Hepatocyte (in vitro differentiated cells): ENCODE data around the gene KIF26B. TPM values are rescaled to one million over a fixed set of nuclear protein-coding genes. Genes with fewer than 3 reads are reported as not detected.

Source experiments
- DNase-seq: peaks from one replicate; pipeline ENCODE4 v3.0.0-alpha.2; 2016; ENCODE audit warnings: low spot score
- H2AFZ ChIP-seq: fragments of 200-600 bp; sonication (generic); 2 replicates; pipeline ENCODE4 v1.6.0; 2016; ENCODE audit warnings: antibody characterized with exemption, mild to moderate bottlenecking
- H3K27ac ChIP-seq: fragments of 200-600 bp; sonication (generic); 2 replicates; pipeline ENCODE4 v1.5.1; 2016; ENCODE audit warnings: mild to moderate bottlenecking
- H3K27me3 ChIP-seq: fragments of 200-600 bp; sonication (generic); 2 replicates; pipeline ENCODE4 v1.6.1; 2016
- H3K36me3 ChIP-seq: fragments of 200-600 bp; sonication (generic); replicated peaks from 2 replicates; pipeline ENCODE4 v1.5.1; 2016; ENCODE audit warnings: low read depth; ENCODE audit not compliant: insufficient read depth
- H3K4me1 ChIP-seq: fragments of 200-600 bp; sonication (generic); 2 replicates; pipeline ENCODE4 v1.5.1; 2016; ENCODE audit warnings: mild to moderate bottlenecking, moderate library complexity; ENCODE audit not compliant: insufficient read depth
- H3K4me2 ChIP-seq: fragments of 200-600 bp; sonication (generic); 2 replicates; pipeline ENCODE4 v1.6.0; 2016
- H3K4me3 ChIP-seq: fragments of 200-600 bp; sonication (generic); 2 replicates; pipeline ENCODE4 v1.5.1; 2016; ENCODE audit warnings: mild to moderate bottlenecking
- H3K79me2 ChIP-seq: fragments of 200-600 bp; sonication (generic); 2 replicates; pipeline ENCODE4 v1.6.0; 2017; ENCODE audit warnings: mild to moderate bottlenecking
- H3K9me2 ChIP-seq: fragments of 200-600 bp; sonication (generic); replicated peaks from 2 replicates; pipeline ENCODE4 v1.6.0; 2017; ENCODE audit warnings: mild to moderate bottlenecking; ENCODE audit not compliant: insufficient read depth
- H3K9me3 ChIP-seq: fragments of 200-600 bp; sonication (generic); 2 replicates; pipeline ENCODE4 v1.5.1; 2016; ENCODE audit warnings: low read depth, mild to moderate bottlenecking
- H4K20me1 ChIP-seq: fragments of 200-600 bp; sonication (generic); 2 replicates; pipeline ENCODE4 v1.6.0; 2016; ENCODE audit warnings: mild to moderate bottlenecking; ENCODE audit not compliant: insufficient read depth, poor library complexity, severe bottlenecking
- EZH2 ChIP-seq: fragments of 200-600 bp; sonication (generic); IDR thresholded peaks from 2 replicates; pipeline ENCODE4 v1.6.1; 2016; ENCODE audit warnings: antibody characterized with exemption, mild to moderate bottlenecking, borderline replicate concordance
- EZH2phosphoT487 ChIP-seq: fragments of 200-600 bp; sonication (generic); IDR thresholded peaks from one replicate; pipeline ENCODE4 v1.6.1; 2018; ENCODE audit warnings: antibody characterized with exemption, mild to moderate bottlenecking, low read depth, moderate library complexity; ENCODE audit not compliant: unreplicated experiment, severe bottlenecking
- WGBS: methylation state at CpG from one replicate; pipeline ENCODE4 v1.1.6; 2016; ENCODE audit warnings: low lambda C conversion rate; ENCODE audit errors: missing lambda C conversion rate; 5-methylcytosine and 5-hydroxymethylcytosine counted together
- polyA plus RNA-seq: library from polyadenylated mRNA; unstranded; fragments of >200 nt; fragmentation: Nextera tagmentation; extraction: Ambion mirVana; gene quantifications from 2 replicates; pipeline ENCODE4 v1.2.1, GENCODE V29; 2016
- total RNA-seq: library from RNA; depleted of rRNA; stranded (reverse); fragments of >200 nt; gene quantifications from 2 replicates; pipeline ENCODE4 v1.2.3, GENCODE V29; 2014
- TF ChIP-seq, protein P1 (sequence below): fragments of 200-600 bp; sonication (generic); IDR thresholded peaks from 2 replicates; pipeline ENCODE4 v1.5.1; 2016; ENCODE audit warnings: antibody characterized with exemption, mild to moderate bottlenecking; ENCODE audit not compliant: poor library complexity

The KIF26B gene
- total and polyA plus RNA-seq, 2 experiments from 2014 or later, result 12.7 to 21.6 TPM

DNA sequence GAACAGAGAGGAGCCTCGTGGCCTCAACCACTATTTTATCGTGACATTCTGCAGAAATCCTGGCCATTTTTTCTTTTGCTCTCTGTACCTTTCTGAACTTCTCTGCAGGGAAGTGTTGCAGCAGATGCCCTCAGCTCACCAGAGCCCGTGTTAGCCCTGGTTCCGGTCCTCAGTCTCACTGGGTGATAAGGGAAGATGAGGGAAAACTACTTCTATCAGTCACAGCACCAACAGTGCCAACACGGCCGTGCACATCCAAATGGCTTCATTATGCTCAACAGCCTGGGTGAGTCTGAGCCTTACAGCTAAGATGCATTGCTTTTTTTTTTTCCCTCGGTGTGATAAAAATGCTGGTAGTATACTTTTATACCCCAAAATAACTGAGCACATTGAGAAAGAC, 93.0 kb downstream of the KIF26B start:
- no peak overlapping the region for H2AFZ ChIP-seq
- H3K36me3 ChIP-seq, result no peaks in the 10 kb centered on the region
- H3K9me3 ChIP-seq, result no peaks in the 10 kb centered on the region
- no peak overlapping the region for H3K4me2 ChIP-seq
- 83% methylated on average over 7 of the region's 7 CpGs for WGBS
- peaks cover 40% of the 10 kb centered on the region for H3K79me2 ChIP-seq
- no peak overlapping the region for H3K4me3 ChIP-seq
- TF ChIP-seq EZH2phosphoT487, result no peak
- TF ChIP-seq, protein P1, sequence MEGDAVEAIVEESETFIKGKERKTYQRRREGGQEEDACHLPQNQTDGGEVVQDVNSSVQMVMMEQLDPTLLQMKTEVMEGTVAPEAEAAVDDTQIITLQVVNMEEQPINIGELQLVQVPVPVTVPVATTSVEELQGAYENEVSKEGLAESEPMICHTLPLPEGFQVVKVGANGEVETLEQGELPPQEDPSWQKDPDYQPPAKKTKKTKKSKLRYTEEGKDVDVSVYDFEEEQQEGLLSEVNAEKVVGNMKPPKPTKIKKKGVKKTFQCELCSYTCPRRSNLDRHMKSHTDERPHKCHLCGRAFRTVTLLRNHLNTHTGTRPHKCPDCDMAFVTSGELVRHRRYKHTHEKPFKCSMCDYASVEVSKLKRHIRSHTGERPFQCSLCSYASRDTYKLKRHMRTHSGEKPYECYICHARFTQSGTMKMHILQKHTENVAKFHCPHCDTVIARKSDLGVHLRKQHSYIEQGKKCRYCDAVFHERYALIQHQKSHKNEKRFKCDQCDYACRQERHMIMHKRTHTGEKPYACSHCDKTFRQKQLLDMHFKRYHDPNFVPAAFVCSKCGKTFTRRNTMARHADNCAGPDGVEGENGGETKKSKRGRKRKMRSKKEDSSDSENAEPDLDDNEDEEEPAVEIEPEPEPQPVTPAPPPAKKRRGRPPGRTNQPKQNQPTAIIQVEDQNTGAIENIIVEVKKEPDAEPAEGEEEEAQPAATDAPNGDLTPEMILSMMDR, result no peak
- H3K9me2 ChIP-seq, result no peaks in the 10 kb centered on the region
- no peaks in the 10 kb centered on the region for H4K20me1 ChIP-seq
- no peak for DNase-seq
- no peak overlapping the region for H3K27ac ChIP-seq
- H3K27me3 ChIP-seq, result no peaks in the 10 kb centered on the region
- H3K4me1 ChIP-seq, result peaks cover 3% of the 10 kb centered on the region

DNA sequence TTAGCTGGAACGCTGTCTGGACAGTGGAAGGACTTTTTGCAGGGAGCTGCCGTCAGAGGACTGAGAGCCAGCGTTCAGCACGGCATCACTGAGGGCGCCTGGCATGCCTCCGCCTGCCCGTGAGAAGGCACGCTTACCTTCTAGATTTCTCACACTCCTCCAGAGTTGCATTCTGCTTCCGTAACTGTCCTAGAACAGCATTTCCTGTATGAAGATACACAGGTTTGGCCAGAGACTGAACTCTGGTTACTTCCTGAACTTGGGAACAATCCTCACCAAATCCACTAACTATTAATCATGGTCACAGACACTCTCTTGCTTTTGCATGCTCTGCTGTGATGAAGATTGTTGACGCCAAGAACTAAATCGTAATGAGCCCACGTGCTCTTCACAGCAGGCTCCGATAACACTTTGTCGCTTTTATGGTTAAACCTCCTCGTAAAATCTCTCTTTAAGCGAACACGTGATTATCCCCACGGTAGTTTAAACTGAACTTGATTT, 93.5 kb downstream of the KIF26B start:
- 73% methylated on average over 18 of the region's 18 CpGs for WGBS
- Histone ChIP-seq H4K20me1 (no peaks in the 10 kb centered on the region), H3K79me2 (peaks cover 37% of the 10 kb centered on the region), H3K9me2 (no peaks in the 10 kb centered on the region), H3K27ac (no peak overlapping the region), H3K4me1 (peaks cover 3% of the 10 kb centered on the region), H3K27me3 (no peaks in the 10 kb centered on the region), H2AFZ (no peak overlapping the region), H3K36me3 (no peaks in the 10 kb centered on the region), H3K9me3 (no peaks in the 10 kb centered on the region), H3K4me3 (no peak overlapping the region), H3K4me2 (no peak overlapping the region)
- TF ChIP-seq, protein P1, result no peak
- no peak for TF ChIP-seq EZH2
- no peak for TF ChIP-seq EZH2phosphoT487
- no peak for DNase-seq

DNA sequence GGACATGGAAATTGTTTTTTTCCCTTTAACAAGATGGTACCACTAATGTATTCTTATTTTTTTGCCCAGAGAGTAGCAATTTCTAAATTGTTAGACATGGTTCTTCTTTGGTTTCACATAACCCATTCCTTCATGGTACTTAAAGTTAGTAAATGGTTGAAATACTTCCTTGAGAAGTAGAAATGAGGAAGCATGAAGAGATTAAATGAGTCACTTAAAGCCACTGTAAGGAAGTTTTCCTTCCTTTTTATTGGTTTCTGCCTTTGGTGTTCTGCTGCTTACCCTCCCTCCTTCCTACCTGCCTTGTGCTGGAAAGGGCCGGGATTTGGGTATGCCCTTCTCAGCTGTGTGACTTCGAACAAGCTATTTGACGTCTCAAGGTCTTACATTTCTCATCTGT, 101.0 kb downstream of the KIF26B start:
- Histone ChIP-seq H3K4me1 (peaks cover 14% of the 10 kb centered on the region), H3K79me2 (peaks cover 47% of the 10 kb centered on the region), H3K27ac (no peak overlapping the region), H3K4me2 (no peak overlapping the region), H3K4me3 (no peak overlapping the region), H3K27me3 (no peaks in the 10 kb centered on the region), H2AFZ (no peak overlapping the region), H3K9me3 (no peaks in the 10 kb centered on the region), H3K36me3 (no peaks in the 10 kb centered on the region), H3K9me2 (no peaks in the 10 kb centered on the region), H4K20me1 (peaks cover 7% of the 10 kb centered on the region)
- DNase-seq, result no peak
- TF ChIP-seq, protein P1, result no peak
- no peak for TF ChIP-seq EZH2phosphoT487
- TF ChIP-seq EZH2, result no peak
- WGBS, result 92% methylated on average over 3 of the region's 3 CpGs

DNA sequence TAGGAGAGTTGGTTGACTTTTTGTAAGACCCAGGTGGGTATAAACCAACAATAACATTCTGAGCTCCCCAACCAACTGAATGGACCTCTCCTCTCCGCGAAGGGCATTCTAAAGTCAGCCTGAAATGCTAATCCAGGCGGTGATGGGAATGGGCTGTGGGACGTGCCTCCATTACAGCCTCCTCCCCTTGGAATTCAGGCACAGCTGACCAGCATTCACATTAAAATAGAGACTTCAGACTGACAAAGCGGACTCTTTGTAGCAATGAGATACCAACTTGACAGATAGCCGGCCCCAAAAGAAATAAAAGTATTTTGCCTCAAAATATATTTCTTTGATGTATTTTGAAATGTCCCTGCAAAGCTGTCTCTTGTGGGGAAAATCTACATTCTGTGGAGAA, 101.7 kb downstream of the KIF26B start:
- H3K9me3 ChIP-seq, result no peaks in the 10 kb centered on the region
- no peaks in the 10 kb centered on the region for H3K36me3 ChIP-seq
- no peaks in the 10 kb centered on the region for H3K27me3 ChIP-seq
- TF ChIP-seq EZH2phosphoT487 (no peak), EZH2 (no peak)
- TF ChIP-seq, protein P1, result no peak
- WGBS, result 66% methylated on average over 6 of the region's 6 CpGs
- no peak overlapping the region for H3K4me2 ChIP-seq
- no peaks in the 10 kb centered on the region for H3K9me2 ChIP-seq
- no peak for DNase-seq
- peaks cover 44% of the 10 kb centered on the region for H3K79me2 ChIP-seq
- peaks cover 7% of the 10 kb centered on the region for H4K20me1 ChIP-seq
- H3K4me3 ChIP-seq, result no peak overlapping the region
- H3K4me1 ChIP-seq, result peaks cover 14% of the 10 kb centered on the region
- H3K27ac ChIP-seq, result no peak overlapping the region
- no peak overlapping the region for H2AFZ ChIP-seq
